RCC 7860 (cell line): Measurements from ENCODE around the gene LAGE3.
A peak's percentile ranks its signal among the peaks of the same experiment; 100 is the strongest.

Source experiments
- DNase-seq: peaks from one replicate; pipeline ENCODE4 v3.0.0-alpha.2; 2015; ENCODE audit warnings: low spot score
- FAIRE-seq: peaks from 2 replicates; lab custom pipeline; 2012; peaks lifted over from hg19 to GRCh38; lab: Jason Lieb, UNC

LAGE3 gene, protein sequence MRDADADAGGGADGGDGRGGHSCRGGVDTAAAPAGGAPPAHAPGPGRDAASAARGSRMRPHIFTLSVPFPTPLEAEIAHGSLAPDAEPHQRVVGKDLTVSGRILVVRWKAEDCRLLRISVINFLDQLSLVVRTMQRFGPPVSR

GRCh38 chrX:154478728-154479622, at the start of gene LAGE3:
Gene LAGE3, minus strand, starts transcription at chrX:154479281. Its CDS starts 366 bp downstream, at chrX:154478915.
- FAIRE-seq (no peak), DNase-seq (peak; percentile 74)

- peak; percentile 62 for FAIRE-seq
- peak; percentile 63 for DNase-seq
These were observed 48.0 kb upstream of the LAGE3 start for GRCh38 chrX:154526901-154527675.

DNA sequence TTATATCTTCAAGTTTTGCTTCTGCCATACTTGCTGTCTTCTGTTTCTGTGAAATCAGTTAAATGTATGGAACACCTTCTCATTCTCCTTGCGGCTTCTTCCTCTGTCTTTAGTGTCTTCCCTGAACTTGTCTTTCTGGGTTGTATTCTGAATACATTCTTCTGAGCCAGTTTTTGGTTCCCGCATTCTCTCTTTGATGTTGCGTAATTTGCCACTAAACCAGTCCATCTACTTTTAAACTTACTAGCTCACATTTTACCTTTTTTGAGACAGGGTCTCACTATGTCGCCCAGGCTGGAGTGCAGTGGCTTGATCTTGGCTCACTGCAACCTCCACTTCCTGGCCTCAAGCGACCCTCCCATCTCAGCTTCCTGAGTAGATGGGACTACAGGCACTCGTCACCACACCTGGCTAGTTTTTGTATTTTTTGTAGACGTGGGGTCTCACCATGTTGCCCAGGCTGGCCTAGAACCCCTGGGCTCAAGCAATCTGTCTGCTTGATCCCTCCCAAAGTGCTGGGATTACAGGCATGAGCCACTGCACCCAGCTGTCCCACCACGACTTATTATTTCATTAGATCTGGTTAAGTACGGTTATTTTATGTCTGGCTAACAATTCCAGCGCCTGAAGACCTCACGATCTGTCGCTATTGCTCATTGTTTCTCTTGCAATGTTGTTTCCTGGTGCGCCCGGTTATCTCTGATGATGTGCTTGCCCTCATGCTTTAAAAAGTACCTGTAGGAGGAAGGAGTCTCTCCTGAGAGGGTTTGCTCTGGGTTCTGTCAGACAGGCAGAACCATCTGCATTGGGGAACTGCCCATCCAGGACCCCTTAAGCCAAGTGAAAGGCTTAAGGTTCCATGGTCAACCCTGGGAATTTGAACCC, 46.8 kb upstream of the LAGE3 start:
- FAIRE-seq (no peak), DNase-seq (no peak)

DNA sequence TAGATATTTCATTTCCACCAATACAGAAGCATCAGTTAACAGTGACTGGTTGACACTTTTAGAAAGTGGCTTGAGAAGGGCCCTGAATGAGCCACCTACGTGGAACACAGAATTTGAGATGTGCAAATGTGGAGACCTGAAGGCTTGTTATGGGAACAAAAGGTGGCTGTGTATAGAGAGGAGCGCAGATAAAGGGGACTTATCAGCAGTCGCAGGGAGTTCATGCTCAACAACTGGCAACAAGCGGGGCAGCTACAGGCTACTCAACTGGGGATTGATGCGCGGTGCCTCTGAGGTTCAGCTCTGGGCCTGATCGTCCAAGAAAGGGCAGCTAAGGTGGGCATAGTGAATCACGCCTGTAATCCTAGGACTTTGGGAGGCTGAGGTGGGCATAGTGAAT, 40.3 kb upstream of the LAGE3 start:
- no peak for DNase-seq
- FAIRE-seq: no peak

- no peak for DNase-seq
- FAIRE-seq: no peak
These were observed 38.2 kb upstream of the LAGE3 start for GRCh38 chrX:154517101-154517781.

- FAIRE-seq (no peak), DNase-seq (no peak)
These were observed 37.6 kb upstream of the LAGE3 start for GRCh38 chrX:154516656-154517100.

GRCh38 chrX:154515966-154516655, 37.0 kb upstream of the LAGE3 start, which contains the start of gene FAM3A:
Gene FAM3A, minus strand, starts transcription at chrX:154516232. Its CDS starts 460 bp downstream, at chrX:154515772.
- DNase-seq (peak; percentile 85), FAIRE-seq (peak; percentile 59)

DNA sequence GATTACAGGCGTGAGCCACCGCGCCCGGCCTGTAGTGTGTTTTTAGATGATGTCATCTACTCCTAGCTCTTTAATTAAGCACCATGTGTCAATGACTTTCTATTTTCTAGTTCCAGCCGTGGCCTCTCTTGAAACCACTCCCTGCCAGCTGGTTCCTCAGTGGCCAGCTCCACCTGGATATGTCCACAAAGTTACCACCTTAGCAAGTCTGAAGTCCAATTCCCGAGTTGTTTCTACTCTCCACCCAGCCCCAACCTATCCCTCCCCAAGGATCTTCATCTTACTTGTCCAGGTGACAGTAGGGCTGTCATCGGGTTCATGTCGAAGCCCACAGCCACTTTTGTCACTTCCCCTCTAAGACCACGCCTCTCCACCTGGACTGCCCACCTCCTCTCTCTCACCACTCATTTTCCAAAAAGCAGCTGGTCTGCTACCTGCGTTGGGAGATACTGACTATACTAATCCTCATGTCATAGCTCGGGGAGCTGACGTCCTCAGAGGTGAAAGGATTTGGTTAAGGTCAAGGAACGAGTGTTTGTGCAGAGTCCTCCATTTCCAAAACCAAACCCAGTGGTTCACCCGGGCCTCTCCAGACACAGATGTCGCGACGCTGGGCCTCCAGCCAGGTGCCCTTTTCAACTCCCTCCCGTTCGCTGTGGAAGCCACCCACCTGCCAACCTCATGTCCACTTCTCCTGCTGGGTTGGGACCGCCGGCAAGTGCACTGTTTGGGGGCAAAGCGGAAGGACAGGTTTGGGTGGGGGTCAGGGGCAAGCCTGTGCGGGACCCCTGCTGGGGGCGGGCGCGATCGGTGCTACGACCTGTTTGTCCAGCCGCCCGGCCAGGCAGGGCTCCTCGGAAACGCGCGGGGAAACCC, 36.2 kb upstream of the LAGE3 start:
- DNase-seq (no peak), FAIRE-seq (no peak)

DNA sequence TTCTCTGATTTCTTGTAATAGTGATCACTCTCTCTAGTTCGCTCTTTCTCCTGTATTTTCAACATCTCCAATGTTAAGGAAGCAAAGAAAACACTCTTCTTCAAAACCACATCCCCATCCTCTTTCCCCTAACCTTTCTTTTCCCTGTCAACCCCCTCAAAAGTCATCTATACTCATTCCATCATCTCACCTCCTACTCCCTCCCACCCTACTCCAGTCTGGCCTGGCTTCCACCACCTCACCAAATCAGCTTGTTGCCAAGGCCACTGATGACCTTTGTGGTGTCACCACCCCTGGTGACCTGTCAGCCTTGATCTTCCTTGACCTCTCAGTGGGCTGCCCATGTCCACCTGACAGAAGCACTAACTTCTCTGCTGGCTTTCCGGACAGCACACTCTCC, 34.6 kb upstream of the LAGE3 start:
- no peak for FAIRE-seq
- DNase-seq: no peak

DNA sequence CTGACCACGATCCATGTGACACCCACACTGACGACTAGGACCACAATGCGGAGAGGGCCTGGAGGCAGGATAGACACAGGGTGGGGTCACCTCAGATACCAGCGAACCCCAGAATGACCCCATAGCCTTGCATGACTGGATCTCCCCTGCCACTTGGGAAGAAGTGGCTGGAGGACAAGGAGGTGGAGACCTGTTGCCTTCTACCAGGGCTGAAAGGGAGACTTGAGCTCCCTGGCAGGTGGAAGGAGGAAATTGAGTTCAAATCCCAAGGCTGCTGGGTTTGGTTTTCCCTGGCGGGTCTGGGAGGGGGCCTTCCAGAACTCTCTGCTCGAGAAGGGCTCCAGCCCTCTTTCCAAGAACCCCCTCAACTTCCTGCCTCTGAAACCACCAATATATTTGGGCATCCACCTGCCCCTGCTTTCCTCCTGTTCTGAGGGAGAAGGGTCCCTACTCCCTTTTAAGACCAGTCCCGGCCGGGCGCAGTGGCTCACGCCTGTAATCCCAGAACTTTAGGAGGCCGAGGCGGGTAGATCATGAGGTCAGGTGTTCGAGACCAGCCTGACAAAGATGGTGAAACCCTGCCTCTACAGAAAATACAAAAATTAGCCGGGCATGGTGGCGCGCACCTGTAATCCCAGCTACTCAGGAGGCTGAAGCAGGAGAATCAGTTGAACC, 33.9 kb upstream of the LAGE3 start:
- FAIRE-seq: no peak

GRCh38 chrX:154511761-154512160, 32.7 kb upstream of the LAGE3 start:
- no peak for DNase-seq
- FAIRE-seq: no peak

More for the DNA sequence above, 33.9 kb upstream of the LAGE3 start:
- no peak for DNase-seq

GRCh38 chrX:154509455-154509854, 30.4 kb upstream of the LAGE3 start:
- DNase-seq: no peak
- FAIRE-seq: no peak

GRCh38 chrX:154508384-154508745, 29.3 kb upstream of the LAGE3 start:
- no peak for FAIRE-seq
- no peak for DNase-seq

DNA sequence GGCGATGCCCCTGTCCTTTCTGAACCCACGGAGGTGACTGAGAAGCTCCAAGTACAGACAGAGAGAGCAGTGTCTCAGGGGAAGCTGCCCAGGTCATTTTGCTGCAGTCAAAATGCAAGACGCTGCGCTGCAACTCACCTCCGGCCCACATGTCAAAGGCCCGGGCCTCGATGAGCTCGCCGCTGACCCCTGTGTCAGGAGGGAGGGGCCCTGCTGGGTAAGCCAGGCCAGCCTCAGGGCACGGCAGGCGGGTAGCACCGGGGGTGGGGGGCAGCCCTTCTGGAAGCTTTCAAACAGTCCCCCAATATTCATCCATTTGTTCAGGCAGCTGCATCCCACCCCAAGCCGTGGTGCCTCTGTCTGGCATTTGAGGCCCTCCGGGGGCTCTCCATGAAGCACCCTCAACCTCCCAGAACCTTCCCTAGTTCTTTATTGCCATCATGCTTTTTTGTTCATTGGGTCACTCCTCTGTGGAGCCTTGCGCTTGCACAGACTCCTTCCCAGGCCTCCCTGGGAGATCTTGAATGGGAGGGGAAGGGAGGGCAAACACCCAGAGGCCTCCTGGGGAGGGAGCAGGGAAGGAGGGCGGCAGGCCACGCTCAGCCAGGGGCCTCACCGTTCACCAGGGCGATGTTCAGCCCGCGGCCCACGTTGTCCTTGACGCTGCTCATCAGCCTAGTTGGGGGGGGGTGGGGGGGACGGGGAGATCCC, 28.7 kb upstream of the LAGE3 start:
- no peak for FAIRE-seq
- DNase-seq: no peak

- FAIRE-seq: no peak
- DNase-seq: no peak
These were observed 27.6 kb upstream of the LAGE3 start for GRCh38 chrX:154506483-154507332.

GRCh38 chrX:154505734-154506133, 26.7 kb upstream of the LAGE3 start:
- DNase-seq (peak; percentile 62), FAIRE-seq (no peak)
